Keratinocyte (primary cell): ENCODE results near the gene PLEKHA8. TPM values are rescaled to one million over a fixed set of nuclear protein-coding genes. Genes with fewer than 3 reads are reported as not detected.

Source experiments
- DNase-seq: peaks from one replicate; pipeline ENCODE4 v3.0.0-alpha.2; 2011; ENCODE audit warnings: low read depth, missing footprints, low spot score
- FAIRE-seq: peaks from 2 replicates; lab custom pipeline; 2011; peaks lifted over from hg19 to GRCh38; lab: Jason Lieb, UNC
- H2AFZ ChIP-seq: 2 replicates; pipeline ENCODE4 v1.6.0; 2012; ENCODE audit warnings: low read length, control low read depth, inconsistent platforms; ENCODE audit not compliant: control insufficient read depth
- H3K27ac ChIP-seq: 2 replicates; pipeline ENCODE4 v1.5.1; 2011; ENCODE audit warnings: low read length; ENCODE audit not compliant: control insufficient read depth, insufficient read depth
- H3K27me3 ChIP-seq: 3 replicates; pipeline ENCODE4 v1.6.0; 2011; ENCODE audit warnings: low read length; ENCODE audit not compliant: control insufficient read depth, insufficient read depth; ENCODE audit errors: extremely low read depth
- H3K36me3 ChIP-seq, 2 experiments: 2 replicates in 1 of 2; 3 replicates in 1 of 2; pipeline ENCODE4 v1.5.1; 2011; ENCODE audit warnings: low read length in 2 of 2, mild to moderate bottlenecking in 1 of 2; ENCODE audit not compliant: control insufficient read depth in 2 of 2, insufficient read depth in 2 of 2; ENCODE audit errors: extremely low read depth in 1 of 2
- H3K4me1 ChIP-seq: 3 replicates; pipeline ENCODE4 v1.5.1; 2011; ENCODE audit warnings: low read length; ENCODE audit not compliant: control insufficient read depth, insufficient read depth; ENCODE audit errors: extremely low read depth
- H3K4me2 ChIP-seq: 3 replicates; pipeline ENCODE4 v1.6.0; 2011; ENCODE audit warnings: low read depth, low read length; ENCODE audit not compliant: control insufficient read depth, insufficient read depth; ENCODE audit errors: extremely low read depth
- H3K4me3 ChIP-seq, 3 experiments: fragments of 200-600 bp in 1 of 3; sonication (generic) in 1 of 3; 2 replicates in 2 of 3; 3 replicates in 1 of 3; pipeline ENCODE4 v1.5.1; 2011 to 2016; ENCODE audit warnings: low read length in 3 of 3, mild to moderate bottlenecking in 3 of 3, control low read depth in 2 of 3, inconsistent platforms in 1 of 3, low read depth in 1 of 3, mixed read lengths in 1 of 3, mixed run types in 1 of 3, moderate library complexity in 1 of 3; ENCODE audit not compliant: control insufficient read depth in 2 of 3, insufficient read depth in 2 of 3; ENCODE audit errors: extremely low read depth in 1 of 3
- H3K79me2 ChIP-seq: 2 replicates; pipeline ENCODE4 v1.6.0; 2012; ENCODE audit warnings: low read length; ENCODE audit not compliant: control insufficient read depth, insufficient read depth
- H3K9ac ChIP-seq: 3 replicates; pipeline ENCODE4 v1.6.0; 2011; ENCODE audit warnings: low read length; ENCODE audit not compliant: control insufficient read depth, insufficient read depth; ENCODE audit errors: extremely low read depth
- H3K9me1 ChIP-seq: 3 replicates; pipeline ENCODE4 v1.6.0; 2011; ENCODE audit warnings: low read length; ENCODE audit not compliant: control insufficient read depth, insufficient read depth; ENCODE audit errors: extremely low read depth
- H3K9me3 ChIP-seq: 2 replicates; pipeline ENCODE4 v1.5.1; 2012; ENCODE audit warnings: low read depth, low read length; ENCODE audit not compliant: control insufficient read depth
- H4K20me1 ChIP-seq: 3 replicates; pipeline ENCODE4 v1.6.0; 2011; ENCODE audit warnings: low read length; ENCODE audit not compliant: control insufficient read depth, insufficient read depth; ENCODE audit errors: extremely low read depth
- EZH2 ChIP-seq: IDR thresholded peaks from one replicate; pipeline ENCODE4 v1.6.1; 2012; ENCODE audit warnings: inconsistent platforms, mild to moderate bottlenecking, low read length, moderate library complexity
- dilution Hi-C: fragments of 300-500 bp; cut with MboI; formaldehyde crosslinking; loops from one replicate; pipeline ENCODE4 v1.7.0; 2020; ENCODE audit warnings: low sequenced_read_pairs; ENCODE audit not compliant: extremely low pct_ligation_motif_present
- polyA plus RNA-seq, 5 experiments: library from polyadenylated mRNA; depleted of rRNA in 3 of 5; stranded (reverse) in 3 of 5; stranded (forward) in 1 of 5; unstranded in 1 of 5; fragments of >200 nt; gene quantifications; 1 replicate in 1 of 5; 2 replicates in 3 of 5; 3 replicates in 1 of 5; pipeline versions ENCODE4 v1.2.1 to v1.2.3, GENCODE V29; 2011 to 2012; ENCODE audit warnings: missing spikeins in 2 of 5, low read depth in 1 of 5, low replicate concordance in 1 of 5
- TF ChIP-seq, protein P1 (sequence below), 3 experiments: IDR thresholded peaks in 1 of 3; conservative IDR thresholded peaks in 1 of 3; optimal IDR thresholded peaks in 1 of 3; 2 replicates in 2 of 3; 3 replicates in 1 of 3; pipeline versions ENCODE3 to v1.5.1; 2011; ENCODE audit warnings: low read length in 3 of 3, mild to moderate bottlenecking in 3 of 3, moderate library complexity in 2 of 3, control low read depth in 1 of 3, inconsistent platforms in 1 of 3; ENCODE audit not compliant: insufficient read depth in 2 of 3; ENCODE audit errors: extremely low read depth in 1 of 3

PLEKHA8 gene
- polyA plus RNA-seq, 1 donor (not counting 4 experiments of a cell fraction or from before 2014, with no cell fraction given), result 9.6 TPM

GRCh38 chr7:30168835-30169573 is 140.8 kb downstream of the PLEKHA8 start:
- Histone ChIP-seq H3K9me3 (no peaks in the 10 kb centered on the region), H2AFZ (no peak overlapping the region), H3K4me3 (no peak overlapping the region), H3K9me1 (no peaks in the 10 kb centered on the region), H3K9ac (peak overlapping the region; percentile 51), H4K20me1 (no peaks in the 10 kb centered on the region), H3K27ac (peak overlapping the region; percentile 65), H3K4me2 (peak overlapping the region; percentile 52), H3K4me1 (peaks cover 75% of the 10 kb centered on the region), H3K36me3 (no peaks in the 10 kb centered on the region), H3K79me2 (no peaks in the 10 kb centered on the region), H3K27me3 (no peaks in the 10 kb centered on the region)
- peak; percentile 98 for FAIRE-seq
- TF ChIP-seq, protein P1, sequence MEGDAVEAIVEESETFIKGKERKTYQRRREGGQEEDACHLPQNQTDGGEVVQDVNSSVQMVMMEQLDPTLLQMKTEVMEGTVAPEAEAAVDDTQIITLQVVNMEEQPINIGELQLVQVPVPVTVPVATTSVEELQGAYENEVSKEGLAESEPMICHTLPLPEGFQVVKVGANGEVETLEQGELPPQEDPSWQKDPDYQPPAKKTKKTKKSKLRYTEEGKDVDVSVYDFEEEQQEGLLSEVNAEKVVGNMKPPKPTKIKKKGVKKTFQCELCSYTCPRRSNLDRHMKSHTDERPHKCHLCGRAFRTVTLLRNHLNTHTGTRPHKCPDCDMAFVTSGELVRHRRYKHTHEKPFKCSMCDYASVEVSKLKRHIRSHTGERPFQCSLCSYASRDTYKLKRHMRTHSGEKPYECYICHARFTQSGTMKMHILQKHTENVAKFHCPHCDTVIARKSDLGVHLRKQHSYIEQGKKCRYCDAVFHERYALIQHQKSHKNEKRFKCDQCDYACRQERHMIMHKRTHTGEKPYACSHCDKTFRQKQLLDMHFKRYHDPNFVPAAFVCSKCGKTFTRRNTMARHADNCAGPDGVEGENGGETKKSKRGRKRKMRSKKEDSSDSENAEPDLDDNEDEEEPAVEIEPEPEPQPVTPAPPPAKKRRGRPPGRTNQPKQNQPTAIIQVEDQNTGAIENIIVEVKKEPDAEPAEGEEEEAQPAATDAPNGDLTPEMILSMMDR (optimal IDR thresholded peaks at IDR 0.05 in 1 of 3, IDR thresholded peaks at IDR 0.05 in 1 of 3, conservative IDR thresholded peaks at IDR 0.05 in 1 of 3; ENCODE audit: extremely low read depth in 1 of 3, insufficient read depth in 2 of 3, low read length in 3 of 3), result no peak
- no peak for TF ChIP-seq EZH2
- dilution Hi-C loops, result no loop called here
- peak; percentile 76 for DNase-seq

- TF ChIP-seq, protein P1 (optimal IDR thresholded peaks at IDR 0.05 in 1 of 3, IDR thresholded peaks at IDR 0.05 in 1 of 3, conservative IDR thresholded peaks at IDR 0.05 in 1 of 3; ENCODE audit: extremely low read depth in 1 of 3, insufficient read depth in 2 of 3, low read length in 3 of 3), result no peak
- no peak for TF ChIP-seq EZH2
- no peaks in the 10 kb centered on the region for H3K9me1 ChIP-seq
- no peaks in the 10 kb centered on the region for H3K79me2 ChIP-seq
- H3K9ac ChIP-seq, result peak overlapping the region; percentile 51
- H3K4me2 ChIP-seq, result peak overlapping the region; percentile 52
- H3K4me3 ChIP-seq, result no peak overlapping the region
- no peaks in the 10 kb centered on the region for H3K9me3 ChIP-seq
- H3K27ac ChIP-seq, result peak overlapping the region; percentile 65
- H3K36me3 ChIP-seq, result no peaks in the 10 kb centered on the region
- H2AFZ ChIP-seq, result no peak overlapping the region
- FAIRE-seq, result no peak
- H3K4me1 ChIP-seq, result peaks cover 70% of the 10 kb centered on the region
- no peaks in the 10 kb centered on the region for H4K20me1 ChIP-seq
- H3K27me3 ChIP-seq, result no peaks in the 10 kb centered on the region
- dilution Hi-C loops, result no loop called here
- no peak for DNase-seq
These were observed 141.4 kb downstream of the PLEKHA8 start for GRCh38 chr7:30169579-30169978.
